Fibroblast of skin of right biceps (primary cell): Measurements from ENCODE around the gene SYNGR2.
"Not testable (repeated sequence)": the region's sequence is repeated elsewhere in the genome, so short reads cannot be mapped to it uniquely, and the experiment has no call there.

Experiments used
- DNase-seq: peaks from one replicate; pipeline ENCODE4 v3.0.0-alpha.2; 2013

The SYNGR2 gene

DNA sequence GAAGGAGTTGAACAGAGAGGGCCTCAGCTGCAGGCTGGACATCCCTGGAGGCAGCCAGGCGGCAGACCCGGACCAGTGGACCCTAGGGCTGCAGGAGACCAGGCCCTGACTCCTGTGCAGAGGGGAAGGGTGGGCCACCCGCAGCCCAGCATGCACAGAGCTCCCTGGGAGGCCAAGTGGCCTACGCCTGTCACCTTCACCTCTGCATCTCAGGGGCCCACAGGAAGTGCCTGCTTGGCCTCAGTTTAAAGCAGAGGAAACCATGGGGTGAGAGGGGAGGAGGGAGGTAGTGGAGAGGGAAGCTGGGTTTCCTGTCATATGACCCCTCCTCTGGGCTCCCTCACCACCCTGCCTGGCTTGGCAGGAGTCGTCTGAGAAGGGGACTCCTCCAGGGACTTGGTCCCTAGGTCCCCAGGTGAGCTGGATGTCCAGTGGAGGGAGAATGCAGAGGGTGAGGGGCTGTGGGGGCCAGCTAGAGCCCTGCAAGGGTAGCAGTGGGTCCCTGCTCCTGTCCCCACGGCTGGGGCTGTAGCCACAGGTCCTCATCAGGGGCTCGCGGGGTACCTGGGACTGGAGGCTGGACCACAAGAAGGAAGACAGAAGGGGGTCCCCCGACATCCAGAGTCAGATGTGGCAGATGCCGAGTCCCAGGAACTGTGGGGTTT lies 37.8 kb upstream of the SYNGR2 start, which contains the start of gene TMC8:
Gene TMC8 (plus strand): TSS at position 335 of the 665 bp plus-strand sequence. CDS start 818 bp downstream, outside the sequence.
- DNase-seq, result no peak

- DNase-seq, result no peak
Observed at GRCh38 chr17:78131172-78132083, 37.0 kb upstream of the SYNGR2 start.

DNA sequence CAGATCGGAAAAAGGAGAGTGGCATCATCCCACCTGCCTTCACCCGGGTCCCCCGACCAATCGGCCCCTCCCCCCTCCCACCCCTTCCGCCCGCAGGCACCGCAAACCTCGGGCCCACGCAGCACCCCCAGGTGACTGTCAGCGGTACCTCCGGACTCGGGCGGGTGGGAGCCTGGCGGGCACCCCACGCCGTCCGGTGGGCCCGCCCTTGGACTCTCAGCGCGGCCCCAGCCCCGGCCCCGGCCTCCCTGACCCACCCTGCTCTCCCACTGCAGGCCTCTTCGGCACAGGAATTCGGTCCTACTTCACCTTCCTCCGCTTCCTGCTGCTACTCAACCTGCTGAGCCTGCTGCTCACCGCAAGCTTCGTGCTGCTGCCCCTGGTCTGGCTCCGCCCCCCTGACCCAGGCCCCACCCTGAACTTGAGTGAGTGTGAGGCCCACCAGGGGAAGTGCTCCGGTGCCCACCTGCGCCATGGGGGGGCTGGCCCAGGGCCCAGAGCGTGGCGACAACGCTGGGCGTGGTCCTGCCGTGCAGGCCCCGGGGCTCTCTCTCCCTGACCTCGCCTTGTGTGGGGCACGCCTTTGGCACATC lies 36.2 kb upstream of the SYNGR2 start:
- no peak for DNase-seq

GRCh38 chr17:78132767-78133178 lies 35.6 kb upstream of the SYNGR2 start:
- DNase-seq, result no peak

GRCh38 chr17:78133179-78133951 lies 35.0 kb upstream of the SYNGR2 start:
- DNase-seq, result no peak

DNA sequence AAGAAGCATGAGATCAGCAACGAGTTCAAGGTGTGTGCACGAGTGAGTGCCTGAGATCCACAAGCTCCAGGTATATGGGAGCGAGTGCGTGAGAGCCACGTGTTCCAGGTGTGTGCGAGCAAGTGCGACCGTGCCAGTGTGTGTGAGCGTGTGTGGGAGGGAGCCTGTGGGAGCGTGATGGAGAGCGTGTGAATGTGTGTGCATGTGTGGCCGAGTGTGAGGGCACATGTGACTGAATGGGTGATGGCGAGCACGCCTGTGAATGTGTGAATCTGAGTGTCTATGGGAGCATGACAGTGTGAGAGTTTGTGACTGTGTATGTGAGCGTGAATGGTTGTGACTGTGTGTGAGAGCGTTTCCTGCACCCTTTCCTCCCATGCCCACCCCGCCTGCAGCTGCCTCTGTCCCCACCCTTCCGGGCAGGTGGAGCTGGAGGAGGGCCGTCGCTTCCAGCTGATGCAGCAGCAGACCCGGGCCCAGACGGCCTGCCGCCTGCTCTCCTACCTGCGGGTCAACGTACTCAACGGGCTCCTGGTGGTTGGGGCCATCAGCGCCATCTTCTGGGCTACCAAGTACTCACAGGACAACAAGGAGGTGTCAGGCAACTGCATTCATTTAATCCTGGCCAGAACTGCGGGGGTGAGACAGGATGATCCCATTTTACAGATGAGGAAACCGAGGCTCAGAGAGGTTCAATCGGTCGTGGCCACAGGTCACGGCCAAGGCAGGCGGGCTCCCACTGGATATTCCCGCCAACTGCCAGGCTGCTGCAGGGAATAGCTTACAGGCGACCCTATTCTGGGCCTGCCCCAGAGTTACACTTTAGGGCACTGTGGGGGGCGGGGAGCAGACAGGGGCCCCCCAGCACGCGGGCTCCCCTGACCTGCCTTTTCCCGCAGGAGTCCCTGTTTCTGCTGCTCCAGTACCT lies 34.1 kb upstream of the SYNGR2 start:
- DNase-seq, result no peak

GRCh38 chr17:78134899-78135385 lies 33.4 kb upstream of the SYNGR2 start:
- no peak for DNase-seq

DNA sequence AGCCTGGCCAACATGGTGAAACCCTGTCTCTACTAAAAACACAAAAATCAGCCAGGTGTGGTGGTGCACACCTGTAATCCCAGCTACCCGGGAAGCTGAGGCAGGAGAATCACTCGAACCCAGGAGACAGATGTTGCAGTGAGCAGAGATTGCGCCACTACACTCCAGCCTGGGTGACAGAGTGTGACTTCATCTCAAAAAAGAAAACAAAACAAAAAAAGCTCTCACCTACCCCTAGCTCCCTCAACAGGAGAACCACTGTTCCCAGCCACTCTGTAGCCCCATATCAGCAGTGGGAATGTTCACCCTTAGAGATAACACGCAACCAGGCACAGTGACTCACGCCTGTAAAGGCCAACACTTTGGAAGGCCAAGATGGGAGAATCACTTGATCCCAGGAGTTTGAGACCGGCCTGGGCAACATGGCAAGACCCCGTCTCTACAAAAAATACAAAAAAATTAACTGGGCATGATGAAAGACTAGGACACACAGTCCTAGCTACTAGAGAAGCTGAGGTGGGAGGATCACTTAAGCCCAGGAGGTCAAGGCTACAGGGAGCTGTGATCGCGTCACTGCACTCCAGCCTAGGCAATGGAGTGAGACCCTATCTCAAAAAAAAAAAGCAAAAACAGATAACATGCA lies 32.4 kb upstream of the SYNGR2 start:
- no peak for DNase-seq

DNA sequence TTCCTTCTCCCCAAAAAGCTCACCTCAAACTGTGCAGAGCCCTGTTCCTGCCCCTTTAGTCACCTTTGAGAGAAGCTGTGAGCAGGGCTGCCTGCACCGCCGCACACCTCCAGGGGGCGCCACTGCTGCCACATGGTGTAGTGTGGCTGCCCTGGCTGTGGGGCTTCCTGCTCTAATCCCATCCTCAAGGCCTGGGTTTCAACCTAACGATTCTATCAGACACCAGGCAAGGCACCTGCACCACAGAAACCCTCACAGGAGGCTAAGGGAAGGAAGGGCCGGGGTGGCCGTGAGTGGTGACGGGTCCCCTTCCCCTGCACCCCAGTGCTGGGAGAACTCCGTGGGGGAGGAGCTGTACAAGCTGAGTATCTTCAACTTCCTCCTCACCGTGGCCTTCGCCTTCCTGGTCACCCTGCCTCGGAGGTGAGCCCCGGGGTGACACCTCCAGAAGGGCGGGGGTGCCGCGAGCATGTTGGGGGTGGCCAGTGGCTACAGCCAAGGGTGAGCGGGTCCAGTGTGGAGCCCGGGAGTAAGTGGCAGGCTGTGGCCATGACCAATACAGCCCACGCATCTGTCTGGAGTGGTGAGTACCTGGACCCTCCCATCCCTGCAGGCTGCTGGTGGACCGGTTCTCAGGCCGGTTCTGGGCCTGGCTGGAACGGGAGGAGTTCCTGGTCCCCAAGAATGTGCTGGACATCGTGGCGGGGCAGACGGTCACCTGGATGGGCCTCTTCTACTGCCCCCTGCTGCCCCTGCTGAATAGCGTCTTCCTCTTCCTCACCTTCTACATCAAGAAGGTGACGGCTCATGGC lies 30.8 kb upstream of the SYNGR2 start:
- no peak for DNase-seq

- no peak for DNase-seq
Observed at GRCh38 chr17:78138204-78139060, 29.9 kb upstream of the SYNGR2 start.

DNA sequence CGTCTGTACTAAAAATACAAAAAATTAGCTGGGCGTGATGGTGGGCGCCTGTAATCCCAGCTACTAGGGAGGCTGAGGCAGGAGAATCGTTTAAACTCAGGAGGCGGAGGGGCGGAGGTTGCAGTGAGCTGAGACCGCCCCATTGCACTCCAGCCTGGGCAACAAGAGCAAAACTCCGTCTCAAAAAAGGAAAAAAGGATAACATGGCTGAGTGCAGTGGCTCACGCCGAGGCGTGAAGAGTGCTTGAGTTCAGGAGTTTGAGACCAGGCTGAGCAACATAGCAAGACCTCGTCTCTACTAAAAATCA lies 28.6 kb upstream of the SYNGR2 start:
- DNase-seq, result not testable (repeated sequence)

DNA sequence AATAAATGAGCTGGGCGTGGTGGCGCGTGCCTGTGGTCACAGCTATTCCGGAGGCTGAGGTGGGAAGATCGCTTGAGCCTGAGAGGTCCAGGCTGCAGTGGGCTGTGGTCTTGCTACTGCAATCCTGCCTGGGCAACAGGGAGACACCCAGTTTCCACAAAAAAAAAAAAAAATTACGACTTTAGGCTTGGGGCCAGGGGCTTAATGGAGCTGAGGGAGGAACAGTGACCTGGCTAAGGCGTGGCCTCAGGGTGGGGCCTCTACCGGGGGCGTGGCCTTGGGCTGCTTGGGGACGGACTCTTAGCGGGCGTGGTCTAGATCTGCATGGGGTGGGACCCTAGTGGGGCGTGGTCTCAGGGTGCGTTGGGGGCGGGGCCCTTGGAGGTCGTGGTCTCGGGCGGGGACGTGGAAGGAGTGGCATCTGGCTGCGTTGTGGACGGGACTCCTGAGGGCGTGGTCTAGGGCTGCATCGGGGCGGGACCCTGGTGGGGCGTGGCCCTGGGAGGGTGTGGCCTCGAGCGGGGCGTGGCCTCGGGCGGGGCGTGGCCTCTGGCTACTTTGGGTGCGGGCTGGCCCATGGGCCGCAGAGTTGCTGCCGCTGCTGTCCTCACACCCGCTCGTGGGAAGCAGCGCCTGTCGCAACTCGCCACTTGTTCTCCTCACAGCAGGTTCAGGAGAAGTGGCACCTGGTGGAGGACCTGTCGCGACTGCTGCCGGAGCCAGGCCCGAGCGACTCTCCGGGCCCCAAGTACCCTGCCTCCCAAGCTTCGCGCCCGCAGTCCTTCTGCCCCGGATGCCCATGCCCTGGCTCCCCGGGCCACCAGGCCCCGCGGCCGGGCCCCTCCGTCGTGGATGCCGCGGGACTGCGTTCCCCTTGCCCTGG lies 28.0 kb upstream of the SYNGR2 start:
- peak; percentile 79 for DNase-seq

- no peak for DNase-seq
Observed at GRCh38 chr17:78141437-78142118, 26.8 kb upstream of the SYNGR2 start.

- peak; percentile 46 for DNase-seq
Observed at GRCh38 chr17:78142119-78142861, 26.1 kb upstream of the SYNGR2 start.

- no peak for DNase-seq
Observed at GRCh38 chr17:78143214-78144146, 24.9 kb upstream of the SYNGR2 start.
